Measurements from ENCODE around the gene EXOC3L2. TPM values are rescaled to one million over a fixed set of nuclear protein-coding genes. Genes with fewer than 3 reads are reported as not detected.

The EXOC3L2 gene
- total RNA-seq, 1 donor from 2014 or later, result not detected

- Histone ChIP-seq H3K4me3 (ENCODE audit: low read depth, low read length) (no peak overlapping the region), H3K36me3 (ENCODE audit: control insufficient read depth, insufficient read depth, low read length) (peaks cover 2% of the 10 kb centered on the region), H3K27me3 (ENCODE audit: control insufficient read depth, insufficient read depth, low read length) (no peaks in the 10 kb centered on the region)
- TF ChIP-seq, protein P1, sequence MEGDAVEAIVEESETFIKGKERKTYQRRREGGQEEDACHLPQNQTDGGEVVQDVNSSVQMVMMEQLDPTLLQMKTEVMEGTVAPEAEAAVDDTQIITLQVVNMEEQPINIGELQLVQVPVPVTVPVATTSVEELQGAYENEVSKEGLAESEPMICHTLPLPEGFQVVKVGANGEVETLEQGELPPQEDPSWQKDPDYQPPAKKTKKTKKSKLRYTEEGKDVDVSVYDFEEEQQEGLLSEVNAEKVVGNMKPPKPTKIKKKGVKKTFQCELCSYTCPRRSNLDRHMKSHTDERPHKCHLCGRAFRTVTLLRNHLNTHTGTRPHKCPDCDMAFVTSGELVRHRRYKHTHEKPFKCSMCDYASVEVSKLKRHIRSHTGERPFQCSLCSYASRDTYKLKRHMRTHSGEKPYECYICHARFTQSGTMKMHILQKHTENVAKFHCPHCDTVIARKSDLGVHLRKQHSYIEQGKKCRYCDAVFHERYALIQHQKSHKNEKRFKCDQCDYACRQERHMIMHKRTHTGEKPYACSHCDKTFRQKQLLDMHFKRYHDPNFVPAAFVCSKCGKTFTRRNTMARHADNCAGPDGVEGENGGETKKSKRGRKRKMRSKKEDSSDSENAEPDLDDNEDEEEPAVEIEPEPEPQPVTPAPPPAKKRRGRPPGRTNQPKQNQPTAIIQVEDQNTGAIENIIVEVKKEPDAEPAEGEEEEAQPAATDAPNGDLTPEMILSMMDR (IDR thresholded peaks at IDR 0.05; ENCODE audit: insufficient read depth, low read length, severe bottlenecking), result no peak
- peak; percentile 67 for DNase-seq (ENCODE audit: low read depth)
- peak; percentile 62 for FAIRE-seq
Measured at GRCh38 chr19:45175515-45176345, 69.5 kb downstream of the EXOC3L2 start.

DNA sequence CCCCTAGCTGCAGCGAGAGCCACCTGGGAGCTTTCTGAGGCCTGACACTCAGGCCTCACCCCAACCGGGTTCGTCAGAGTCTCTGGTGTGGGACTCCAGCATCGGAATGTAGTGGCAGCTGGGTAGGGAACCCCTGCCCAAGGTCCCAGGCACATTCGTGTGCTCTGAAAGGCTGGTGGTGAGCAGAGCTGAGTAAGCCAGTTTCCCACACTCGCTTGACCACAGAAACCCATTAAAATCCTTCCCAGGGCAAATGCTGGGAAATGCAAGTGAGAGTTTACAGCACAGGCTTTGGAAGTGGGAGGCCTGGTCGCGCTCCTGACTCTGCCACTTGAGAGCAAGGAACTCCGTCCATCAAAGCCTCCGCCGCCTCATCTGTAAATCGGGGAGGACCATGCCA is 71.4 kb downstream of the EXOC3L2 start:
- TF ChIP-seq, protein P1 (IDR thresholded peaks at IDR 0.05; ENCODE audit: insufficient read depth, low read length, severe bottlenecking), result no peak
- DNase-seq (ENCODE audit: low read depth) (no peak), FAIRE-seq (peak; percentile 64)
- Histone ChIP-seq H3K27me3 (ENCODE audit: control insufficient read depth, insufficient read depth, low read length) (no peaks in the 10 kb centered on the region), H3K4me3 (ENCODE audit: low read depth, low read length) (no peak overlapping the region), H3K36me3 (ENCODE audit: control insufficient read depth, insufficient read depth, low read length) (no peaks in the 10 kb centered on the region)

DNA sequence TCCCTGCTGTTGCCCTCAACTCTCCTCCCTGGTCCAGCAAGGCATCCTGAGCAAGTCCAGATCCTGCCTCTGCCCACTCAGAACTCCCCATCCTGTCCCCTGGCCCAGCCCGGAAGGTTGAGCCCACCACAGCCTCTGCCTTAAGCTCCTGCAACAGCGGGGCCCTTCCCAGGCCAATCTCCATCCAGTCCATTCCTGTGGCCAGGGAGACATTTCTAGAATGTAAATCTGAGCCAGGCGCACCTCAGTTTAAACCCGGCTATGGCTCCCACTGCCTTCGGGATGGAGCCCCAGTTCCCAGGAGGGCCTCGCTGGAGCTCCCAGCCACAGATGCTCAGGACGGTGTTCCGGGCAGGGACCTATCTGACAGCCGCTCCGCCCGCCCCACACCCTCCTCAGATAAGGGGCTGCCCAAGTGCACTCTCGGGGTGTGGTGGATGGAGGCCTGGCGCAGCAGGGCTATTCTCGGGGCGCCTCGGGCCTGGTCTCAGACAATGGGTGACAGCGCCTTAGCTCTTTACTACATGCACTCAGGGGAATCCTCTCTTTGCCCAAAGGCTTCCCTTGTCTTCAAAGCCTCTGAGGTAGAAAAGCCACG is 72.5 kb downstream of the EXOC3L2 start:
- TF ChIP-seq, protein P1 (IDR thresholded peaks at IDR 0.05; ENCODE audit: insufficient read depth, low read length, severe bottlenecking), result no peak
- DNase-seq (ENCODE audit: low read depth) (no peak), FAIRE-seq (no peak)
- Histone ChIP-seq H3K27me3 (ENCODE audit: control insufficient read depth, insufficient read depth, low read length) (no peaks in the 10 kb centered on the region), H3K4me3 (ENCODE audit: low read depth, low read length) (no peak overlapping the region), H3K36me3 (ENCODE audit: control insufficient read depth, insufficient read depth, low read length) (no peaks in the 10 kb centered on the region)

GRCh38 chr19:45172173-45172572 is 73.0 kb downstream of the EXOC3L2 start:
- DNase-seq (ENCODE audit: low read depth) (no peak), FAIRE-seq (no peak)
- no peaks in the 10 kb centered on the region for H3K36me3 ChIP-seq (ENCODE audit: control insufficient read depth, insufficient read depth, low read length)
- TF ChIP-seq, protein P1 (IDR thresholded peaks at IDR 0.05; ENCODE audit: insufficient read depth, low read length, severe bottlenecking), result no peak
- H3K4me3 ChIP-seq (ENCODE audit: low read depth, low read length), result no peak overlapping the region
- H3K27me3 ChIP-seq (ENCODE audit: control insufficient read depth, insufficient read depth, low read length), result no peaks in the 10 kb centered on the region

DNA sequence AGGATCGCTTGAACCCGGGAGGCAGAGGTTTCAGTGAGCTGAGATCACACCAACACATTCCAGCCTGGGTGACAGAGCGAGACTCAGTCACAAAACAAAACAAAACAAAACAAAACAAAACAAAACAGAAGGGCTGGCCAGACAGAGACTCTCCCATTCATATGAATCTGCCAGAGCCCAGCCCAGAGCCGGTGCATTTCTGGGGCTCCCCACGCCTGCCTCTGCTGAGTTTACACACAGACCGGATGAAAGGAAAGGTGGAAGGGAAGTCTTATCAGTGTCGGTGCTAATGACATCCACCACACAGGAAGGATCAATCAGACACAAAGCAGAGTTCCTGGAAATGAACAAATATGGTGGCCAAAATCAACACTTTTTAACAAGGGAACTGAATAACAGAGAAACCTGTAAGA is 74.0 kb downstream of the EXOC3L2 start:
- DNase-seq (ENCODE audit: low read depth), result no peak
- no peaks in the 10 kb centered on the region for H3K36me3 ChIP-seq (ENCODE audit: control insufficient read depth, insufficient read depth, low read length)
- no peaks in the 10 kb centered on the region for H3K27me3 ChIP-seq (ENCODE audit: control insufficient read depth, insufficient read depth, low read length)
- TF ChIP-seq, protein P1 (IDR thresholded peaks at IDR 0.05; ENCODE audit: insufficient read depth, low read length, severe bottlenecking), result no peak
- no peak for FAIRE-seq
- H3K4me3 ChIP-seq (ENCODE audit: low read depth, low read length), result no peak overlapping the region

Measured in bronchial epithelial cell (primary cell).